GM18511 (cell line): ENCODE measurements around the gene MED29.

ENCODE experiments used
- ATAC-seq: cut with Tn5 transposase; IDR thresholded peaks from one replicate; pipeline ENCODE4 v1.9.1; 2021; ENCODE audit warnings: mild to moderate bottlenecking, moderate library complexity; ENCODE audit not compliant: unreplicated experiment

The MED29 gene, protein sequence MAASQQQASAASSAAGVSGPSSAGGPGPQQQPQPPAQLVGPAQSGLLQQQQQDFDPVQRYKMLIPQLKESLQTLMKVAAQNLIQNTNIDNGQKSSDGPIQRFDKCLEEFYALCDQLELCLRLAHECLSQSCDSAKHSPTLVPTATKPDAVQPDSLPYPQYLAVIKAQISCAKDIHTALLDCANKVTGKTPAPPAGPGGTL

DNA sequence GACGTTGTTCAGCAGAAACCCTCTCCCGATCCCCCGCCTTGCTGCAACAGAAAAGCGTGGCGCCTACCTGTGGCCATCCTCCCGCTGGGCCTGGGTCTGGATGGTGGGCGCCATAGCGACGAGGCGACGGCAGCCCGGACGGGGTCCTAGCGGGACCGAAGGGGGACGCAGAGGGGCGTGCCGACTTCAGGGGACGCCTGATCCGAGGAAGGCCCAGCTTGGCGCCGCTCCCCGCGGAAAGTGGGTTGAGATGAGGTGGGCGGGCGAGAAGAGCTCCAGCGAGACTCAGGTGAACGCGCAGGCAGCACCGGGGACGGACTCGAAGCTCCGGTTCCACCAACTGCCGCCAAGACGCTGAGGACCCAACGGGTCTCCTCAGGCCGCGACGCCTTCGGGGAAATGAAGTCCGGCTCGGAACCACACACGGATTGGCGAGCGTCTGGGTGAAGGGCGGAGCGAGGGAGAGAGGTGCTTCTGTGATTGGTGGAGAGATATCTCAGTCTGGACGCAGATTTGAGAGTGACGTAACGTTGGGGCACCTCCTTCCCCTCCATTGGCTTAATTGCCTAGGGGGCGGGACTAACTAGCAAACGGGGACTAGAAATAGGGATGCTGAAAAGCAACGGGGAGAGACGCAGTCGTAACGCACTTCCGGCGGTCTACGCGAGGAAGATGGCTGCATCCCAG is at the start of gene MED29, which contains the start of gene PAF1:
MED29 (plus strand) TSS at position 628 of the 687 bp plus-strand sequence; CDS start at position 673, 45 bp downstream.
PAF1 (minus strand) TSS at position 356 of the 687 bp plus-strand sequence; CDS start at position 114, 242 bp downstream.
- ATAC-seq, result peak; percentile 93

DNA sequence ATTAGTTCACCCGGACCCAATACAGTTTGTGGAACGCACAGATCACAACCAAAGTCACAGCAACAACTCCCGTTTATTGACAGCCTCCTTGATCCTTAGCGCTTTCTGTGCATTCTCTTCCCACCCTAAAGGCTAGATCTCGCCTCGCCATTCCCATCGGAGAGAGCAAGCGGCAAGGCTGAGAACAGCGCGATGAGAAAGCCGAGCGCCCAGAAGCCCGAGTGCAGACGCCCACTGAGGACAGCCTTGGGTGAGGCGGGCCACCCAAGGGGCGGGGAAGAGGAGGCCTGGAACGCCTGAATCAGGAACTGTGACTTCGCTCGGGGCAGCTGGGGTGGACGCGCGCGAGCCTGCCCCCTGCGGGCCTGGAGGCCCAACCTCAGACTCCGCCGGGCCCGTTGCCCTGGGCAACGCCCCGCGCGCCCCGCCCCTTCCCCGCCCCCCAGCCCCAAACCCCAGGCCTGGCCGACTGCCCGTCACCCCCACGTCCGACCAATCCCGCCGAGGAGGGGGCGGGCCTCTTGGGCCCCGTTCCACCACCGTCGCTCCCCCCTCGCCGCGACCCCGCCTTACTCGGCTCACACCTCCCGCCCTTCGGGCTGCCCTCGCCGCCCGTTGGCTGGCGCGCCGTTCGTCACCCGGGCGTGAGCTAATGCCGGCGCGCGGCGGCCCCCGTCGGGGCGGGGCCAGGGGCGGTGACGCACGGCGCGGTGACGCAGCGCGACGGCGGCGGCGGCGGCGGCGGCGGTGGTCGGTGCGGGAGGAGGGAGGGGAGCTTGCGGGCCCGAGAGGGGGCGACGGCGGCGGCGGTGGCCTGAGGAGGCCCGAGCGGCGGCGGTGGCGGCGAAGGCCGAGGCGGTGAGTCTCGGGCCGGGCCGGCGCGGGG is 49.2 kb upstream of the MED29 start, which contains the start of gene SAMD4B:
SAMD4B (plus strand) TSS at position 703 of the 886 bp plus-strand sequence. CDS start 14,473 bp downstream, outside the sequence.
- peak; percentile 91 for ATAC-seq

DNA sequence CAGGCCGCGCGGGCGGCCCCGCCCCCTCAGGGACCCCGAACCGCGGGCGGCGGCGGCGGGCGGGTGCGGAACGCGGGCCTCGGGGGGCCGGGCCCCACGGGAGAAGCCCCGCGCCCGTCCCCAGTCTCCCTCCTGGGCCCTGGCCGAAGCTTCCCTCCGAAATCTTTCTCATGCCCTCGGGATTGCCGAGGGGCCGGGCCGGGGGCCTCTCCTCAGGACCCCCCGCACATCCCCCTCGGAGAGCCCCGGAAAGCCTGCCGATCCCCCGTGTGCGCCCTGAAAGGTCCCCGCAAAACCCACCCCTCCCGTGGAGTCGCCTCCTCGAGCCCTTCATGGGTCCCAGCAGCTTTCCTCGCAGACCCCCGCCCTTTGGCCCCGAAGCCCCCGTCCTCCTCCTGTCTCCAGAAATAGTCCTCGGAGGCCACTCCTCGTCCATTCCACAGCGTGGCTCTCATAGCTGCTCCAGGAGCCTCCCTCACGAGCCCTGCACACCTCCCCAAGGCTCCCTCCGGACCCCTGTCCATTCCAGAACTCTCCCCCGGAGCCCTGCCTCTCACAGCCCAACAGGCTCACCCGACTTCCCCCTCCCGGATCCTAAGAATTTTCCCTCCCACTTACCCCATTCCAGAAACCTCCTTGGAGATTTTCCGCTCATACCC is 48.4 kb upstream of the MED29 start:
- ATAC-seq, result no peak

DNA sequence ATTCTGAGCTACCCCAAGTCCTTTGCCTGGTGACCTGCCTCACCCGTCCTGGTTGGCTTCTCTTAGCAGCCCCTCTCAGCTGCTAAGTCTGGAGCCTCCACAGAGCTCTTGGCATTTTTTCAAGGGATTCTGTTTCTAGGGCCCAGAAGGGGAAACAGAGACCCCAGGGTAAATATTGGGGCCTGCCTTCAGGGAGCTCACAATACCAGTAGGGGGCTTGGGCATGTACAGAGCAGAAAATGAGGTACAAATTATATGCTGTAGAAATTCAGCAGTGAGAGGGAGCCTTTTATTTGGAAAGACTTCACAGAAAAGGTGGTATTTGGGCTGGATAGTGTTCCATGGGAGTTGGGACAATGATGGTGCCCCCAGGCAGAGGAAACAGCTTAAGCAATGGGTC is 45.2 kb upstream of the MED29 start:
- ATAC-seq, result no peak

DNA sequence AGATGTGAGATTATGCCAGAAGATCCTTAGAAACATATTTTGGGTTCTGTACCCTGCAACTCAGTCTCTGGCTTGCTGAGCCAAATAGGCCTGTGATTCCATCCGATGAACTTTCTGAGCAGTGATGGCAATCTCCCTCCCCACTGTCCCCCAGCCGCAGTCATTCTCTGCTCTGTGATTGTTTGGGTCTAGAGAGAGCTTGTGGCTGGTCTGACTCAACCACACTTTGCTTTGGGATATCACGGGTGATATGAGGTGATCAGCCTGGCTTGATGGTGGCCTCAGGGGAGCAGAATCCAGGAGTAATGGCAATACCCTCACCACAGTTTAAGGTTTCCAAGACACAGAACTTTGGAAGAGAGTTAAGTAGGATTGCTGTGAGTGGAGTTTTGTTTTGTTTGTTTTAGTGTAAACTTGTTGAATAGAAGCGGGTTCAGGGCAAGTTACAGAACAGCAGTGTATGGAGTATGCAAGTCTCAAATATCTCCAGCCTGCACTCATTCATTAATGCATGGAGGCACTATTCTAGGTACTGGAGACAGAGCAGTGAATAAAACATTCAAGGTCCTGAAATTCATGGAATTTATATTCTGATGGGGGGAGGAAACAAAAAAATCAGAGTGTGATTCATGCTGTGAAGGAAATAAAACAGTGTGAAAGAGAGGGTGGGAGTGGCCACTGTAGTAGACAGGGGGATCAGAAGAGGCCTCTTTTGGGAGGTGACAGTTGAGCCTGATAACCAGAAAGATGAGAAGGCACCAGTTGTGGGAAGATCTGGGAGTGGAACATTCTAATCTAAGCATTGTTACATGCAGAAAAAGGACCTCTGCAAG is 43.6 kb upstream of the MED29 start:
- no peak for ATAC-seq

DNA sequence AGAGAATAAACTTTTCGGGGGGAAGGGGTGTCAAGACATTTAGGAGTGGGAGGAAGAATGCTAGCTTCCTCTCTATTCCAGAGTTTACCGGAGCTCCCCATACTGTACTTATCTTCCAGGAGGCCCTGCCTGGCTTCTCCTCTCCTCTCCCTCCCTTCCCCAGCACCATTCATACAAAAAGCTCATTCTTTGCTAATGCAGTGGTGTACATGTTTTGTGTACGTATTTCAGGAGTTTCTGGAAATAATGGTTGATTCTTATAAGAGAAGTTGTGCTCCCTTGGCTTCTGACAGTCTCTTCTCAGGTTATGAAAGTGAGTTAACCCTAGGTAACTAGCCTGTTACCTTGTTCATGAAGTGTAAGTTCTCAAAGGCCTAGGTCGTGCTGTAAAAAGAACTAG is 41.9 kb upstream of the MED29 start:
- no peak for ATAC-seq

DNA sequence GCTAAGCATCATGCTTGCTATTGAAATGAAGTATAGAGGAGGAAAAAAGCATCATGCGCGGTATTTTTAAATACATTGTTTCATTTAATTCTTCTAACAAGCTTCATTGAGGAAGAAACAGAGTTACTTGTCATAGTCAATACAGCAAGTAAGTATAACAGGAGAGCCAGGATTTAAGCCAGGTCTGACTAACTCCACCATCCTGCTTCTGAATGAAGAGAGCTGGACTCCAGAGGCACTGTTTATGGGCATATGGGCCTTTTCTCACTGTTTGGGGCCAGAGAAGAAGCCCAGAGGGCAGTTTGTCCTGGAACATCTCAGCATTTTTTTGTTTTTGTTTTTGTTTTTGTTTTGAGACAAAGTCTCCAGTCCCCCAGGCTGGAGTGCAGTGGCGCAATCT is 41.0 kb upstream of the MED29 start:
- ATAC-seq, result no peak

DNA sequence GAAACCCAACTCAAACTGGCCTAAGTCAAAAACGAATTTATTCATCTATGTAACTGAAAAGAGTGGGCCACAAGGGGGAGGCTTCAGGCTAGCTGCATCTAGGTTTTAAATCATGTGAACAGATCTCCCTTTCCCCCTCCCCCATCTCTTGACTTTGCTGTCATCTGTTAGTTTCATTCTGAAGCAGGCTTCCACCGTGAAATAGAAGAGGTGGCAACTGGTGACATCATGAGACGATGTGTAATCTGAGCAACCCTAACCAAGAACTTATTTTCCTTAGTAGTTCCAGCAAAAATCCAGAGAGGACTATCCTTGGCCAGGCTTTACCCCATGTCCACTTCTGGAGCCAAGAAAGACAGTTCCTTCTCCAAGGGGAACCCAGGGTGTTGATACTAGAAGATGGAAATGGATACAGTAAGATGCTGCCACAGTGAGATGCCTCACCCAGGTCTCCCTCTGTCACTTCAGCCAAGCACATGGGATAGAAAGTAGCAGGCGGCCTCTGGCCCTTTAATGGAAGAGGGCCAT is 39.6 kb upstream of the MED29 start:
- peak; percentile 73 for ATAC-seq

DNA sequence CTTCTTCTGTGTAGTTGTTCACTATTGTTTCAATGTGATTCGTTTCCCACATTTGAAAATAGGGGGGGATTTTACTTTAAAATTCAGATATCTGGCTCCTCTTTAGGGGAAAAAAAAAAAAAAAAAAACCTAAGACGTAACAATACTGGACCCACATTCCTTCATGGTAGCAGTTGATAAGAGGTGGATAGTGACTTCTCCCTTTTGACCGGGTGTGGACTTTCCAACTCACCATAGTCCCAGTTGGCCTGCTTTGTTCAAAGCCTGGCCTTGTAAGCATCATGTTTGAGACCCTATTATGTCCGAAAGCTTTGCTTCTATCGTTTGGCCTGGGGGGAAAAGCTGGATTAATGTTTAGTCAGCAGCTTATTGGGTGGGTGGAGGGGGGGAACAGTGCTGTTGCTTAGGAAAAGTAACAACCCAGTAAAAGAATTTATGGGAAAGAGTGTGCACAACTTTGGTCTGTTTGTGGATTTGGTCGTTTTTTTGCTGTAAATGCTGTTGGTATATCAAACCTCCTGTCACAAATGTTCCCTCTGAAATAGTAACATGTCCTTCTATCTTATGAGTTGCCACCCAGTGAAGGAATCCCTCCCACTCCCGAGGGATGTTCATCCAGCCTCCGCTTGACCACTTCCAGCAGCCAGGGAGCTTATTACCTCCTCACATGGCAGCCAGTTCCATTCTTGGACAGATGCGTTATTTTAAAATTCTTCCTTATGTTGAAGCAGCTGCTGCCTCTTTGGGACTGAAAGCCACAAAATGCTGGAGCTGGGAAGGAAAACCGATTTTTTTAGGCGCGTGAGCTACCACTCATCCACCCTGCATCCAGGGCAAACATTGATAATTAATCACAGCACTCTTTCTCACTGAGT is 38.6 kb upstream of the MED29 start:
- no peak for ATAC-seq

DNA sequence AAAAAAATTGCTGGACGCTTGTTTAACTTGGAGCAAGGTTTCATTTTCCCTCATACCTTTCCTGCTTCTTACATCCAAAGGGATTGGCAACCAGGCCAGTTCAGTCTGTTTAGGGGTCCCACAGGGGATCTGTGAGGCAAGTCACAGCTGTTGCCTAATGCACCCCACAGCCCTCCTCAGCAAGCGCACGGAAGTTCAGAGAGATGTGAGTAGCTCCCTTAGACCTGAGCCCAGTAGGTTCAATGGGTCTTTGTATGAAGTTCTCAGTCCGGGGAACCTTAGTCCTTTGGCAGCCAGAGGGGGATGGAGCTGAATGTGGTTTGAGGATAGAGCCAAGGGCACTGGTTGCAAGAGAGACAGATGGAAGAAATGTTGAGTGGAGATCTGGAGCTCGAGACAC is 35.9 kb upstream of the MED29 start:
- ATAC-seq, result no peak

DNA sequence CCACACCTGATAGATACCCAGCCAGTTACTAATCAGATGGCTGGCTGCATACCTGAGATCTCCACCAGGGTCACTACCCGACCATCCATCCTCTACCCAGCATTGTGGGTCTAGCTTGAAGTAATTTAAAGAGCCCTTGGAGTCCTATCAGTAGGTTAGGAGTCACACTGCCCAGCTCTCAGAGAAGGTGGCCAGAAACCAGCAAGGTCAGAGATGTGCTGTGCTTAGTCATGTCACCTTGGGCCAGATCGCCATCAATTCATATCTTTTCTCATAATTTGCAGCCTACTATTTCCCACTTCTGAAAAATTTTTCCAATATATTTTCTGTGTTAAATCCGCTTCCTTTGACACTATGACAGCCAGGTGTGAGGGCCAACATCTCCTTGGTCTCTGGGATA is 35.1 kb upstream of the MED29 start:
- ATAC-seq, result no peak

DNA sequence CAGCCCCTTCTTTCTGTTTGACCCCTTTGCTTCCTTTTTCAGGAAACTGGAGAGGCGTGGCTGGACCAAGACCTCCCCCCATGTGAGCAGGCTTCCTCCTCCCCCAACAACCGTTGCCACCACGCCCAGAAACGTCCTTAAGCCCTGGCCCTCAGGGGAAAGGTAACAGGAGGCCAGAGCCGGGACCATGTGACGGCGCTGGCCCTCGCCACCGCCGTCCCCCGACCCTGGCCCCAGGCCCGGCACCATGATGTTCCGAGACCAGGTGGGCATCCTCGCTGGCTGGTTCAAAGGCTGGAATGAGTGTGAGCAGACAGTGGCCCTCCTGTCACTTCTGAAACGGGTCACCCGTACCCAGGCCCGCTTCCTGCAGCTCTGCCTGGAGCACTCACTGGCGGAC is 34.5 kb upstream of the MED29 start:
- ATAC-seq, result no peak

DNA sequence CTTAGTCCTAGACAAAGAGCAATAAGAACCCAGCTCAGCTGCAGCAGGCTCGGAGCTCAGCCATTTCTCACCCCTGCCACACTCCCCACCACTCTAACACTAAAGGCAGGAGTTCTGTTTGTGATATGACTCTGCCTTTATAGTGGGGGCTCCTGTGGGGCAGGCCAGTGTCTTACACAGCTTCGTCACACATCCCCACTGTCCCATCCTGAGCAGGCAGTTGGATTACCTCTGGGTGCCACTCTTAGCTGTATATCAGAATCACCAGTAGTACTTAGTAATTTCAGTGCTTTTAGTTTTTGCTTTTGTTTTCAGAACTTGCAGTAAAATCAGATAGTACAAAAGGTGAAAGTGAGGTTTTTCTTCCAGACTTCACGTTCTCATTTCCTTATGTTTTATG is 32.2 kb upstream of the MED29 start:
- no peak for ATAC-seq

DNA sequence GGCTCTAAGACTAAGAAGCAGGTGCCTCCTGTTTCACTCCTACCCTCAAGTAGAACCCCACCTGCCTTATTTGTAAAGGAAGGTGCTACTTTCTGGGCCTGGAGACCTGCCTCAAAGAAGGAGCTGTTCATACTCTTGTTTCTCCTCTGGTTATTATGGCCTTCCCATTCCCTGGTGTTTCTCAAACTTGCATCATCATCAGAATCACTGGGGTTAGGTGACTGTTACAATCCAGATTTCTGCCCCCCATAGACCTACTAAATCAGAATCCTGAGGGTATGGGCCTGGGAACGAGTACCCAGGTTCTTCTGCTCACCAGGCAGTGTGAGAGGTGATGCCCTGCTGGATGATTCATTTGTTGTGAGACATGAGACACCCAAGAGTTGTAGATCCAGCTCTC is 30.6 kb upstream of the MED29 start:
- ATAC-seq, result no peak

DNA sequence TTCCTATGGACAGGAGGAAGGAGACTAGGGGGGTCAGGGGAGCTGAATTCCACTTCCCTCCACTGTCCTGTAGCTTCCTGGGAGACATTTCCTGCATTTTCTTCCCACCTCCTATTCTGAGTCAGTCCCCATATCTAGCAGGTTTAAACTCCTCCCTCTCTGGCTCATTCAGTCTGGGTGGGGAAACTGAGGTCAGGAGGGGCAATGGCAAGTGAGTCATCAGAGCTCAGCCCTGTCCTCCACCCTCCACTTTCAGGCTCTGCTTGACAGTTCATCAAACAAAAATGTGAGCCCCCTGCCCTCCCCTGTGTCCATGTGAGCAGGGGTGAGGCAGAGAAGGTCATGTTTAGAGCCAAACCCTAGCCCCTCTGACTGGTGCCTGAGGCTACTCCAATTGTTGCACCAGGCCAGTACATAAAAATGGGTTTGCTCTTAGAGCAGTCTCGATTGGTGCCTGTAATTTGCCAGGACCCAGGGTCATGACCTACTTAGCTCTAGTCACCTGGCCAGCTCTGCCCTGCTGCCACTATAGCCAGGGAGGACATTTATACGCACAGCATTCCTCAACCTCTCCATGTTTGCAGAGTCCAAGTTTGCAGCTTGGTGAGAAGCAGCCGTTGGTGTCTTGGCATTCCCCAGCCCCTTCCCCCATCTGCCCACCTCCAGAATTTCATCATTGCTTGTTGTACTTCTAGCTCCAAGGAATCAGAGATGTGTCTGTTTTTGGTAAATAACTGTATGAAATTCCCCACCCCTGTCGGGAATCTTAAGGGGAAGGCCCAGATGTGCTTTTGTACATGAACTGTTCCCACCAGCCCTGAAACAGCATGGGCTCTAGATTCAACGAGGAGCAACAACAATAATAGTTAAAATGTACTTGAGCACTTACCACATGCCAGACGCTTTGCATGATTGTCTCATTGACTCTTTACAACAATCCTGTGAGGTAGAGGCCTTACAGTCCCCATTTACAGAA is 28.2 kb upstream of the MED29 start:
- ATAC-seq, result no peak

DNA sequence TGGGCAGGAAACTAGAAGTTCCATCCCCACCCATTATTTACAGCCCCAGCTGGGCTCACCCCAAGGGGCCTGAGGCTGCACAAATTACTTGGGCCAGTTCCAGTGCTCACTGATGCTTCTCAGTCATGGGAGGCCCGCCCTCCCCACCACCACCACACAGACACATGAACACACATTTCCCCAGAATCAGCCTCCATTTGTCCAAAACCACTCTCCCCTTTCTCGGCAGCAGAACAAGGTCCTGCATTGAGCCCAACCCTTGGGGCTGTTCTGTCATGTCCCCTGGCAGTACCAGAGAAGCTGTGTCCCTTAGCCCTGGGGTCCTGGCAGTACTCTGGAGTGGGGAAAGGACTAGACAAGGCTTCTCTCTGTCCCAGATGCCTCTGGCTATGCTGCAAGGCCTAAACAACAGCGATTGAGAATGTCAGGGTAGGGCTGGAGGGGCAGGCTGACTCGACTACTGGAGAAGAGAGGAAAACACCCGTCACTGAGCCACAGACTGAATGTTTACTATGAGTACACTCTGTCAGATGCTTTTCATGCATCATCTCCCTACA is 27.2 kb upstream of the MED29 start:
- no peak for ATAC-seq

DNA sequence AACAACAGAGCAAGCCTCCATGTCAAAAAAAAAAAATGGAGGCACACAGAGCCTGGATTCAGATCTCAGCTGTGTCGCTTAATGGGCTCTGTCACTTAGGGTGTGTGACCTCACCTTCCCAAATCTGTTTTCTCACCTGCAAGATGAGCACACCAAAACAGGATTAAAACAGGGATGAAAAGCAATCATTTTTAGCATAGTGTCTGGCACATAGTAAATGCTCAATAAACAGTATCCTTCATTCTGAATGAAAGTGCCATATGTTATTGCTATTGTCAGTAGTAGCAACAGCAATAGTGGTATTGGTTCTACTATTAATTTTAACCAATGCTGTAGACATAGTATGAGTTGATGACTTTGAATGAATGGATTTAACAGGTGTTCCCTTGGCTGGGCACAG is 25.6 kb upstream of the MED29 start:
- no peak for ATAC-seq
